ENCODE measurements around the gene SYT14. TPM values are rescaled to one million over a fixed set of nuclear protein-coding genes. Genes with fewer than 3 reads are reported as not detected.
"Not testable (repeated sequence)": the region's sequence is repeated elsewhere in the genome, so short reads cannot be mapped to it uniquely, and the experiment has no call there.

Gene SYT14
- total RNA-seq, 2 donors from 2014 or later = not detected

DNA sequence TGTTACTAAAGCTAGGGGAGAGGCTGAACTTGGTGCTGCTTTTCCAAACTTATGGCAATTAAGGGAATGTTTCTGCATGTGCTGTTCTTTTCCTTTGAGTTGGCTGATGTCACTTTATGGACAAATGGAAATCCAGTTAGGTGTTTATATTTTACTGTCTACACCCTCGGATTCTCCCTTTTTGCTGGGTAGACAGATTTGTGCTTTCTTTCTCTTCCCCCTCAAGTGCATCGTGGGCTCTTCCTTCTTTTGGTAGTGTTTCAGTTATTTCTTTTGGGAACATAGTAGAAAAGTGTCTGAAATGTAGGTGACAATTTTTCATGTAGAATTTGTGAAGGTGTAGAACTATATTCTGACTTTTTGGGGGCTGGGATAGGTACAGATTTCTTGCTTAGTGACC lies 22.9 kb downstream of the SYT14 start:
- TF ChIP-seq, protein P1, sequence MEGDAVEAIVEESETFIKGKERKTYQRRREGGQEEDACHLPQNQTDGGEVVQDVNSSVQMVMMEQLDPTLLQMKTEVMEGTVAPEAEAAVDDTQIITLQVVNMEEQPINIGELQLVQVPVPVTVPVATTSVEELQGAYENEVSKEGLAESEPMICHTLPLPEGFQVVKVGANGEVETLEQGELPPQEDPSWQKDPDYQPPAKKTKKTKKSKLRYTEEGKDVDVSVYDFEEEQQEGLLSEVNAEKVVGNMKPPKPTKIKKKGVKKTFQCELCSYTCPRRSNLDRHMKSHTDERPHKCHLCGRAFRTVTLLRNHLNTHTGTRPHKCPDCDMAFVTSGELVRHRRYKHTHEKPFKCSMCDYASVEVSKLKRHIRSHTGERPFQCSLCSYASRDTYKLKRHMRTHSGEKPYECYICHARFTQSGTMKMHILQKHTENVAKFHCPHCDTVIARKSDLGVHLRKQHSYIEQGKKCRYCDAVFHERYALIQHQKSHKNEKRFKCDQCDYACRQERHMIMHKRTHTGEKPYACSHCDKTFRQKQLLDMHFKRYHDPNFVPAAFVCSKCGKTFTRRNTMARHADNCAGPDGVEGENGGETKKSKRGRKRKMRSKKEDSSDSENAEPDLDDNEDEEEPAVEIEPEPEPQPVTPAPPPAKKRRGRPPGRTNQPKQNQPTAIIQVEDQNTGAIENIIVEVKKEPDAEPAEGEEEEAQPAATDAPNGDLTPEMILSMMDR (IDR thresholded peaks at IDR 0.05) = no peak
- DNase-seq (ENCODE audit: low spot score) (no peak), ATAC-seq (ENCODE audit: insufficient number of reproducible peaks, low FRiP score, low read depth) (no peak)
- no peaks in the 10 kb centered on the region for H3K36me3 ChIP-seq
- H3K4me3 ChIP-seq = no peak overlapping the region
- H3K9me3 ChIP-seq = no peaks in the 10 kb centered on the region
- no peak overlapping the region for H3K27ac ChIP-seq
- no peaks in the 10 kb centered on the region for H3K27me3 ChIP-seq (replicated peaks; ENCODE audit: insufficient read depth)
- H3K4me1 ChIP-seq (ENCODE audit: control insufficient read depth in 1 of 2, low read depth in 2 of 2) = no peaks in the 10 kb centered on the region

- Histone ChIP-seq H3K9me3 (no peaks in the 10 kb centered on the region), H3K27me3 (replicated peaks; ENCODE audit: insufficient read depth) (no peaks in the 10 kb centered on the region), H3K36me3 (no peaks in the 10 kb centered on the region), H3K4me1 (ENCODE audit: control insufficient read depth in 1 of 2, low read depth in 2 of 2) (no peaks in the 10 kb centered on the region), H3K27ac (no peak overlapping the region), H3K4me3 (no peak overlapping the region)
- DNase-seq (ENCODE audit: low spot score) (no peak), ATAC-seq (ENCODE audit: insufficient number of reproducible peaks, low FRiP score, low read depth) (no peak)
- TF ChIP-seq, protein P1 (IDR thresholded peaks at IDR 0.05) = no peak
Measured at GRCh38 chr1:209962388-209962787, 24.4 kb downstream of the SYT14 start.

DNA sequence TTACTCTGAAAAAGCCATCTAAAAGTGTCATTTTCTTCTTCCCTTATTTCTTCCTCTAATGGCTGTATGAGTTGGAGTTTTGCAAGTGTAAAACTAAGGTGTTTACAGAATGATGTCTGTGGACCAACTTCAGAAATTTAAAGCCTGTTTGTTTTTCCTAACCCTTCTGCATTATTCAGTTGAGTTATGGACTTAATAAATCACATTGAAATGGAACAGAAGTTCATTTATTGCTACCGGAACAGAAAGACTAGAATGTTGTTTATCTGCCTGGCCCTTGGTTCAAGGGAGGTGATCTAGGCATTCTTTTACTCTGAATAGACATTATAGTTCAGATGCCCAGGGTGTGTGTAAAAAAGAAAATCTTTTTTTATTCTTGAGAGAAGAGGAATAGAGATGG lies 24.8 kb downstream of the SYT14 start:
- no peaks in the 10 kb centered on the region for H3K36me3 ChIP-seq
- ATAC-seq (ENCODE audit: insufficient number of reproducible peaks, low FRiP score, low read depth) (no peak), DNase-seq (ENCODE audit: low spot score) (no peak)
- no peaks in the 10 kb centered on the region for H3K4me1 ChIP-seq (ENCODE audit: control insufficient read depth in 1 of 2, low read depth in 2 of 2)
- no peaks in the 10 kb centered on the region for H3K9me3 ChIP-seq
- H3K27me3 ChIP-seq (replicated peaks; ENCODE audit: insufficient read depth) = no peaks in the 10 kb centered on the region
- no peak overlapping the region for H3K27ac ChIP-seq
- H3K4me3 ChIP-seq = no peak overlapping the region
- TF ChIP-seq, protein P1 (IDR thresholded peaks at IDR 0.05) = no peak

DNA sequence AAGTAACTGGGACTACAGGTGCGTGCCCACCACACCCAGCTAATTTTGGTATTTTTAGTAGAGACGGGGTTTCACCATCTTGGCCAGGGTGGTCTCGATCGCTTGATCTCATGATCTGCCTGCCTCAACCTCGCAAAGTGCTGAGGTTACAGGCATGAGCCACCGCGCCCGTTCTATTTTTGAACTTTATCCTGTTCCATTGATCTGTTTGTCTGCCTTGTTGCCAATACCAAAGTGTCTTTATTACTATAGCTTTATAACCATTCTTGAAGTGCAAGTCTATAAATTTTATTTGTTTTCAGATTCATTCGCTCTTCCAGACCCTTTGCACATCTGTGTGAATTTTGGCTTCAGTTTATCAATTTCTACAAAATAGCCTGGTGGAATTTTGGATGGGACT lies 28.0 kb downstream of the SYT14 start:
- no peaks in the 10 kb centered on the region for H3K36me3 ChIP-seq
- no peak overlapping the region for H3K4me3 ChIP-seq
- H3K27me3 ChIP-seq (replicated peaks; ENCODE audit: insufficient read depth) = no peaks in the 10 kb centered on the region
- TF ChIP-seq, protein P1 (IDR thresholded peaks at IDR 0.05) = no peak
- DNase-seq (ENCODE audit: low spot score) (no peak), ATAC-seq (ENCODE audit: insufficient number of reproducible peaks, low FRiP score, low read depth) (no peak)
- H3K4me1 ChIP-seq (ENCODE audit: control insufficient read depth in 1 of 2, low read depth in 2 of 2) = no peaks in the 10 kb centered on the region
- H3K9me3 ChIP-seq = no peaks in the 10 kb centered on the region
- H3K27ac ChIP-seq = no peak overlapping the region

DNA sequence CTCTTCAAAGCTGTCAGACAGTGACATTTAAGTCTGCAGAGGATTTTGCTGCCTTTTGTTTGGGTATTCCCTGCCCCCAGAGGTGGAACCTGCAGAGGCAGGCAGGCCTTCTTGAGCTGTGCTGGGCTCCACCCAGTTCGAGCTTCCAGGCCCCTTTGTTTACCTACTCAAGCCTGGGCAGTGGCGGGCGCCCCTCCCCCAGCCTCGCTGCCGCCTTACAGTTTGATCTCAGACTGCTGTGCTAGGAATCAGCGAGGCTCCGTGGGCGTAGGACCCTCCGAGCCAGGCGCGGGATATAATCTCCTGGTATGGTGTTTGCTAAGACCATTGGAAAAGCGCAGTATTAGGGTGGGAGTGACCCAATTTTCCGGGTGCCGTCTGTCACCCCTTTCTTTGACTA lies 40.7 kb downstream of the SYT14 start:
- not testable (repeated sequence) for DNase-seq (ENCODE audit: low spot score); H3K4me3 ChIP-seq; H3K9me3 ChIP-seq; H3K27ac ChIP-seq; ATAC-seq (ENCODE audit: insufficient number of reproducible peaks, low FRiP score, low read depth); H3K36me3 ChIP-seq; H3K4me1 ChIP-seq (ENCODE audit: control insufficient read depth in 1 of 2, low read depth in 2 of 2); H3K27me3 ChIP-seq (replicated peaks; ENCODE audit: insufficient read depth)

GRCh38 chr1:209983953-209984352 lies 45.9 kb downstream of the SYT14 start:
- no peak overlapping the region for H3K27ac ChIP-seq
- H3K27me3 ChIP-seq (replicated peaks; ENCODE audit: insufficient read depth) = no peaks in the 10 kb centered on the region
- no peaks in the 10 kb centered on the region for H3K36me3 ChIP-seq
- TF ChIP-seq, protein P1 (IDR thresholded peaks at IDR 0.05) = no peak
- peaks cover 7% of the 10 kb centered on the region for H3K9me3 ChIP-seq
- ATAC-seq (ENCODE audit: insufficient number of reproducible peaks, low FRiP score, low read depth) = no peak
- no peak for DNase-seq (ENCODE audit: low spot score)
- no peaks in the 10 kb centered on the region for H3K4me1 ChIP-seq (ENCODE audit: control insufficient read depth in 1 of 2, low read depth in 2 of 2)
- no peak overlapping the region for H3K4me3 ChIP-seq
